NT2/D1 (cell line): ENCODE results near the gene FGF18.

ENCODE experiments used
- DNase-seq: peaks from one replicate; pipeline ENCODE4 v3.0.0-alpha.2; 2011; ENCODE audit warnings: low read depth, low spot score
- H3K27me3 ChIP-seq: 2 replicates; pipeline ENCODE4 v1.6.0; 2011; ENCODE audit warnings: mild to moderate bottlenecking; ENCODE audit not compliant: insufficient read length, insufficient read depth
- H3K36me3 ChIP-seq: 2 replicates; pipeline ENCODE4 v1.6.1; 2011; ENCODE audit warnings: mild to moderate bottlenecking, low read length, mixed read lengths; ENCODE audit not compliant: insufficient read depth, insufficient read length
- H3K4me1 ChIP-seq: 2 replicates; pipeline ENCODE4 v1.5.1; 2011; ENCODE audit not compliant: insufficient read depth, insufficient read length
- H3K4me3 ChIP-seq: 2 replicates; pipeline ENCODE4 v1.5.1; 2011; ENCODE audit warnings: low read depth; ENCODE audit not compliant: insufficient read length
- H3K9ac ChIP-seq: 2 replicates; pipeline ENCODE4 v1.6.0; 2011; ENCODE audit warnings: low read depth; ENCODE audit not compliant: insufficient read length
- H3K9me3 ChIP-seq: 2 replicates; pipeline ENCODE4 v1.5.1; 2011; ENCODE audit warnings: mild to moderate bottlenecking, low read length; ENCODE audit not compliant: insufficient read depth
- SUZ12 ChIP-seq: IDR thresholded peaks from 2 replicates; pipeline ENCODE4 v1.6.1; 2011; ENCODE audit not compliant: insufficient read length, insufficient read depth; ENCODE audit errors: extremely low read depth
- YY1 ChIP-seq: IDR thresholded peaks from 2 replicates; pipeline ENCODE4 v1.6.1; 2011; ENCODE audit not compliant: insufficient read length, insufficient read depth
- ZNF274 ChIP-seq: IDR thresholded peaks from 2 replicates; pipeline ENCODE4 v1.6.1; 2011; ENCODE audit warnings: mild to moderate bottlenecking, low read depth, low read length

Gene FGF18

GRCh38 chr5:171427318-171428167 lies 8.1 kb downstream of the FGF18 start:
- Histone ChIP-seq H3K4me3 (no peak overlapping the region), H3K36me3 (peaks cover 4% of the 10 kb centered on the region), H3K9ac (no peak overlapping the region), H3K9me3 (no peaks in the 10 kb centered on the region), H3K27me3 (peaks cover 2% of the 10 kb centered on the region), H3K4me1 (peaks cover 2% of the 10 kb centered on the region)
- TF ChIP-seq ZNF274: no peak
- no peak for TF ChIP-seq YY1
- TF ChIP-seq SUZ12: no peak
- no peak for DNase-seq

DNA sequence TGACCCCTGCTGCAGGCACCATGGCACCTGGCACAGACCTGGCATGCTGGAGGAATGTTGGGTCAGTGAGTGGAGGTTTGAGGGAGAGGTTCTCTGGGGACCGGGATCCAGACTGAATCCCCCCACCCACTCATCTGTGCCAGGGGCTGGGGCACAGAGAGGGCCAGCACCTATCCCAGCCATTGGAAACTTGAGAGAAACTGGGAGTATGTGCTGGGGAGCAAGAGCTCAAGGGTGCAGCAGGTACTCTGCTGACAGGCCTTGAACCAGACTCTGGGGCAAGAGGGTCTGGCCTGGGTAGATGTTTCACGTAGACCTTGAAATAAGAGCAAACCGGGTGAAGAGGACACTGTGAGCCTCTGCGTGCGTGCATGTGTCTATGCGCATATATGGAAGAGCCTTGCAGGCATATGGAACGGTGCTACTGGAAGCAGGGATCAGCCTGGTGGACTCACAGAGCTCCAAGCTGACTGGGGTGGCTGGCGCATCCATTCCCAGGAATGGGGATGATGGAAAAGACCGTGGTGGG lies 8.8 kb downstream of the FGF18 start:
- no peak for DNase-seq
- Histone ChIP-seq H3K9me3 (no peaks in the 10 kb centered on the region), H3K4me3 (no peak overlapping the region), H3K9ac (no peak overlapping the region), H3K4me1 (peaks cover 2% of the 10 kb centered on the region), H3K36me3 (peaks cover 4% of the 10 kb centered on the region), H3K27me3 (no peaks in the 10 kb centered on the region)
- TF ChIP-seq YY1 (no peak), ZNF274 (no peak), SUZ12 (no peak)

GRCh38 chr5:171428809-171429542 lies 9.5 kb downstream of the FGF18 start:
- H3K27me3 ChIP-seq: no peaks in the 10 kb centered on the region
- H3K36me3 ChIP-seq: peaks cover 3% of the 10 kb centered on the region
- TF ChIP-seq ZNF274 (no peak), SUZ12 (no peak), YY1 (no peak)
- DNase-seq: no peak
- no peaks in the 10 kb centered on the region for H3K9me3 ChIP-seq
- H3K9ac ChIP-seq: no peak overlapping the region
- no peak overlapping the region for H3K4me3 ChIP-seq
- H3K4me1 ChIP-seq: peaks cover 2% of the 10 kb centered on the region

DNA sequence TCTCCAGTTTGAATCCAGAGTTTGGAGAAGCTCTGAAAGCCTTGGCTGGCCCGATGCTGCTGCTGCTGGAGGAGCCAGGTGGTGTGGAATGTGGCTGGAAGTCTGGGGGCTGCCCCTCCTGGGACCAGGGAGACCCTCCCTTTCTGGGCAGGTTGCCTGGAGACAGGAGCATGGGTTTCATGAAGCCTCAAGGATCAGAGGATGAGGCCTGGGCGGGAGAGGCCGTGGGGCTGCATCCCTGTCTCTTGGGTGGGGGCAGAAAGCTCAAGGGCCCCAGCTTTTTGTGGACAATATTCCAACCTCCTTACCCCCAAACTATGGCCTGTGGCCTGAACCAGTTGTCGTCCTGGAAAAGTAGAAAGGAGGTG lies 10.1 kb downstream of the FGF18 start:
- H3K4me3 ChIP-seq: no peak overlapping the region
- TF ChIP-seq YY1 (no peak), SUZ12 (no peak), ZNF274 (no peak)
- DNase-seq: no peak
- peaks cover 2% of the 10 kb centered on the region for H3K4me1 ChIP-seq
- H3K9ac ChIP-seq: no peak overlapping the region
- H3K27me3 ChIP-seq: no peaks in the 10 kb centered on the region
- H3K9me3 ChIP-seq: no peaks in the 10 kb centered on the region
- H3K36me3 ChIP-seq: no peaks in the 10 kb centered on the region

DNA sequence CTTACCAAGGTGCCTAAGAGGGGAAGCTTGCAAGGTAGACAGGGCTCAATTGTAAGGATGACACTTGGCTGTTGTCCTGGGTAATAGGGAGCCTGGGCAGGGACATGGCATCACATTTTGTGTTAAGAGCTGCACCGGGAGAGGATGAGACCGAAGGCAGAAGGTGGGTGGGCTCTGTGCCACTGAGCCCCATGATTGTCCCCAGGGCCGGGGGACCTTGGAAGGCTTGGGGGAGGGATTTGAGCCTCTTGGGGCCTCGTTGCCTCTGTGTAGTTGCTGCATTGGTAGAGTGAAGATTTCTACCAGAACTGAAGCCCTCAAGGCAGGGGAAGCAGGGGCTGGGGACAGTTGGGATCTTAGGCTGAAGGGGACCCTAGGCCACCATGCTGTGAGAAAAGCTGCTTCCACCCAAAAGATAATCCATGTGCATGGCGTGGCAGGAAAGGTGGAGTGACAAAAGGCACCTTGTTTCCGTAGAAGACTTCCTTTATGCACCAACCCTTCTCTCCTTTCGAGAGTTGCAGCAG lies 11.9 kb downstream of the FGF18 start:
- DNase-seq: no peak
- no peak overlapping the region for H3K9ac ChIP-seq
- H3K27me3 ChIP-seq: no peaks in the 10 kb centered on the region
- no peak overlapping the region for H3K4me3 ChIP-seq
- peaks cover 2% of the 10 kb centered on the region for H3K4me1 ChIP-seq
- TF ChIP-seq YY1 (no peak), SUZ12 (no peak), ZNF274 (no peak)
- no peaks in the 10 kb centered on the region for H3K9me3 ChIP-seq
- H3K36me3 ChIP-seq: no peaks in the 10 kb centered on the region

- H3K9me3 ChIP-seq: no peaks in the 10 kb centered on the region
- no peak for DNase-seq
- H3K27me3 ChIP-seq: no peaks in the 10 kb centered on the region
- H3K4me1 ChIP-seq: peaks cover 4% of the 10 kb centered on the region
- TF ChIP-seq ZNF274 (no peak), SUZ12 (no peak), YY1 (no peak)
- no peak overlapping the region for H3K9ac ChIP-seq
- no peaks in the 10 kb centered on the region for H3K36me3 ChIP-seq
- H3K4me3 ChIP-seq: no peak overlapping the region
Observed at GRCh38 chr5:171432076-171432475, 12.6 kb downstream of the FGF18 start.

DNA sequence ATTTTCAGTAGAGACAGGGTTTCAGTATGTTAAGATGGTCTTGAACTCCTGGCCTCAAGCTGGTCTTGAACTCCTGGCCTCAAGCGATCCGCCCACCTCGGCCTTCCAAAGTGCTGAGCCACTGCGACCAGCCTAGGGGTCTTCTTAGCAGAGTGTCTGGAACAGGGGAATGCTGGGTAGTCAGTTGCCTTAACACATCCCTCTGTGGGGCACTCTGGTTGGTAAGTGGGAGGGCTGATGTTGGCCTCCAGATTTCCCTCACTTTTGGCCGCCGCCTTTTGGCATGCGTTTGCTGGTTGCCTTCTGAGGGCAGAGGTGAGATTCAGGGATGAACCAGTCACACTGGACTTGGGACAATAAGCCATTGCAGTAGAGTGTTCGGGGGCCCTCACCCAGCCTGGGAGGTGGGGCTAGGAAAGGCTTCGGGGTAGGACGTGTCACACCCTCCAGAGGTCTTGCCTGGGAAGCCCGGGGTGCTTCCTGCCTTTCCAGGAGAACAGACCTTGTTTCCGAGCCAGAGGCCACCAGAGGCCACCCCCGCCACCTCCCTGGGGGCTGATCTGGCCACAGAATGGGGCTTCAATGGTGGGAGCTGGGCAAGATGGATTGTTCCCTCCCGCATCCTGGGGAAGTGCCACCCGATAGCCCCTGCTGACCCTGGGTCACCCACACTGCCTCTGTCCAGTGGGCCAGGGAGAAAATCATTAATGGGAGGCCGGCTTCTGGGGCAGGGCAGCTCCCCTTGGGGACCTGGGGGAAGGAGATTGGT lies 13.3 kb downstream of the FGF18 start:
- no peak for TF ChIP-seq SUZ12
- TF ChIP-seq ZNF274: no peak
- TF ChIP-seq YY1: no peak
- Histone ChIP-seq H3K4me3 (no peak overlapping the region), H3K9me3 (no peaks in the 10 kb centered on the region), H3K4me1 (peaks cover 4% of the 10 kb centered on the region), H3K36me3 (no peaks in the 10 kb centered on the region), H3K9ac (no peak overlapping the region), H3K27me3 (no peaks in the 10 kb centered on the region)
- no peak for DNase-seq
